Breast epithelium (tissue), 3 donors: Measurements from ENCODE around the gene KRTAP10-5.

Source experiments
- CTCF ChIP-seq, 3 donors: fragments of 450-650 bp; IDR thresholded peaks; one replicate each; pipeline ENCODE4 v1.5.1; 2016 to 2017; ENCODE audit warnings: antibody characterized with exemption in 3 of 3, mild to moderate bottlenecking in 3 of 3, moderate library complexity in 3 of 3
- POLR2A ChIP-seq: fragments of 450-650 bp; IDR thresholded peaks from one replicate; pipeline ENCODE4 v1.6.1; 2016; ENCODE audit warnings: antibody characterized with exemption, mild to moderate bottlenecking, moderate library complexity

- TF ChIP-seq CTCF (IDR thresholded peaks at IDR 0.05) (no peak), POLR2A (no peak)
These were observed 44.4 kb downstream of the KRTAP10-5 start for GRCh38 chr21:44535963-44536362.
